HepG2 (cell line): Measurements from ENCODE around the gene SPRED2. TPM values are rescaled to one million over a fixed set of nuclear protein-coding genes. Genes with fewer than 3 reads are reported as not detected.
A peak's percentile ranks its signal among the peaks of the same experiment; 100 is the strongest.

ENCODE experiments used
- ATAC-seq: fragments of 200-7000 bp; cut with Tn5 transposase; 3 replicates; pipeline ENCODE4 v1.9.1; 2020; ENCODE audit warnings: mild to moderate bottlenecking, moderate library complexity
- BruUV-seq: library from RNA; stranded (reverse); fragments of 400-500 nt; replicated peaks from 2 replicates; lab custom pipeline; 2021; lab: Mats Ljungman, UMichigan
- CTCF ChIA-PET: fragments of 300-600 bp; formaldehyde crosslinking; extraction: SDS; loops from one replicate; lab custom pipeline; 2021; ENCODE audit warnings: low total read pairs, inconsistent platforms, low intra/inter-chr PET ratio; lab: Yijun Ruan, JAX
- POLR2A ChIA-PET: fragments of 350-600 bp; sonication (Branson Sonifier 250); formaldehyde crosslinking; loops from one replicate; lab custom pipeline; 2020; ENCODE audit warnings: antibody characterized with exemption, inconsistent platforms; lab: Yijun Ruan, JAX
- DNase-seq: peaks from one replicate; pipeline ENCODE4 v3.0.0-alpha.2; 2015; ENCODE audit warnings: low spot score
- FAIRE-seq: peaks from 3 replicates; lab custom pipeline; 2011; peaks lifted over from hg19 to GRCh38; lab: Jason Lieb, UNC
- H2AFZ ChIP-seq: one replicate; pipeline ENCODE4 v1.6.1; 2011; ENCODE audit warnings: low read length, inconsistent platforms
- H3K27ac ChIP-seq: fragments of 300-600 bp; 3 replicates; pipeline ENCODE4 v1.8.0; 2011; ENCODE audit warnings: mixed run types, mild to moderate bottlenecking, mixed read lengths, low read length, inconsistent platforms; ENCODE audit not compliant: insufficient read depth; ENCODE audit errors: extremely low read length
- H3K27me3 ChIP-seq, 2 experiments: fragments of 200-600 bp in 1 of 2; 2 replicates in 1 of 2; 3 replicates in 1 of 2; pipeline versions ENCODE4 v1.6.0 to v1.8.0; 2011; ENCODE audit warnings: low read length in 2 of 2, mild to moderate bottlenecking in 2 of 2, moderate library complexity in 2 of 2, inconsistent platforms in 1 of 2; ENCODE audit not compliant: insufficient read depth in 2 of 2, control insufficient read depth in 1 of 2
- H3K36me3 ChIP-seq, 2 experiments: fragments of 200-600 bp in 1 of 2; replicated peaks in 1 of 2; 2 replicates in 1 of 2; 3 replicates in 1 of 2; pipeline versions ENCODE4 v1.5.1 to v1.8.0; 2011; ENCODE audit warnings: low read length in 2 of 2, inconsistent platforms in 1 of 2; ENCODE audit not compliant: insufficient read depth in 2 of 2, control insufficient read depth in 1 of 2
- H3K4me1 ChIP-seq: 2 replicates; pipeline ENCODE4 v1.5.1; 2012; ENCODE audit warnings: low read length, inconsistent platforms; ENCODE audit not compliant: insufficient read depth
- H3K4me2 ChIP-seq: 2 replicates; pipeline ENCODE4 v1.6.0; 2011; ENCODE audit warnings: low read depth, low read length, inconsistent platforms
- H3K4me3 ChIP-seq, 3 experiments: fragments of 200-600 bp in 1 of 3; sonication (generic), shearing (Covaris generic) in 1 of 3; replicated peaks in 1 of 3; 2 replicates each; pipeline ENCODE4 v1.5.1; 2011 to 2016; ENCODE audit warnings: low read length in 3 of 3, inconsistent platforms in 2 of 3, low read depth in 2 of 3, mild to moderate bottlenecking in 2 of 3, control low read depth in 1 of 3, mixed read lengths in 1 of 3; ENCODE audit not compliant: insufficient read depth in 1 of 3
- H3K79me2 ChIP-seq: one replicate; pipeline ENCODE4 v1.6.1; 2011; ENCODE audit warnings: low read length, inconsistent platforms; ENCODE audit not compliant: insufficient read depth
- H3K9ac ChIP-seq: 2 replicates; pipeline ENCODE4 v1.6.0; 2011; ENCODE audit warnings: mild to moderate bottlenecking, low read depth, low read length, inconsistent platforms; ENCODE audit not compliant: insufficient read depth
- H3K9me3 ChIP-seq: 2 replicates; pipeline ENCODE4 v1.5.1; 2012; ENCODE audit warnings: mild to moderate bottlenecking, low read length
- H4K20me1 ChIP-seq: 2 replicates; pipeline ENCODE4 v1.6.0; 2011; ENCODE audit warnings: inconsistent platforms, mild to moderate bottlenecking, low read length, moderate library complexity; ENCODE audit not compliant: insufficient read depth
- CTCF ChIP-seq: sonication (generic); formaldehyde crosslinking; IDR thresholded peaks from 2 replicates; pipeline ENCODE4 v1.5.0; 2020; ENCODE audit warnings: mild to moderate bottlenecking, missing genetic modification reagents, moderate library complexity
- PPARG ChIP-seq: conservative IDR thresholded peaks from 2 replicates; pipeline ENCODE4 v1.6.1; 2016; ENCODE audit warnings: missing biosample characterization, missing genetic modification reagents
- ZNF629 ChIP-seq: sonication (generic); formaldehyde crosslinking; conservative IDR thresholded peaks from 2 replicates; pipeline ENCODE4 v1.5.0; 2020; ENCODE audit warnings: missing genetic modification reagents
- ZNF660 ChIP-seq: sonication (generic); formaldehyde crosslinking; IDR thresholded peaks from 2 replicates; pipeline ENCODE4 v1.5.1; 2020; ENCODE audit warnings: mild to moderate bottlenecking, low read depth, missing genetic modification reagents, borderline replicate concordance
- WGBS: methylation state at CpG from one replicate; pipeline ENCODE4 v1.1.6; 2017; ENCODE audit warnings: low lambda C conversion rate; 5-methylcytosine and 5-hydroxymethylcytosine counted together
- in situ Hi-C: cut with HindIII; loops from 2 replicates; pipeline ENCODE4 v1.10.0; 2017; ENCODE audit warnings: low pct_unique_long_range_greater_than_20kb; ENCODE audit not compliant: extremely low pct_ligation_motif_present
- intact Hi-C: fragments of 100-400 bp; cut with micrococcal nuclease; formaldehyde crosslinking; loops from one replicate; pipeline ENCODE4 v1.10.0; 2022; ENCODE audit not compliant: unreplicated experiment
- polyA plus RNA-seq, 8 experiments: library from polyadenylated mRNA; depleted of rRNA in 3 of 8; stranded (reverse) in 7 of 8; unstranded in 1 of 8; fragments of >200 nt; fragmentation: Illumina TruSeq in 4 of 8; extraction: Trizol in 4 of 8; gene quantifications; 2 replicates each; pipeline versions ENCODE4 v1.2.1 to v1.2.3, GENCODE V29; 2011 to 2016; ENCODE audit warnings: low read depth in 4 of 8, missing spikeins in 1 of 8, mixed read lengths in 1 of 8; ENCODE audit not compliant: insufficient read depth in 1 of 8
- total RNA-seq, 5 experiments: library from RNA; depleted of rRNA; stranded (reverse); fragments of >200 nt; fragmentation: Illumina TruSeq; extraction: Trizol; gene quantifications; 2 replicates each; pipeline ENCODE4 v1.2.3, GENCODE V29; 2016; ENCODE audit warnings: low read depth in 1 of 5

The SPRED2 gene
- total and polyA plus RNA-seq, 2 of the 13 experiments (the other 11 are each of a cell fraction or from before 2014, with no cell fraction given): 13.0 to 37.0 TPM

GRCh38 chr2:65287364-65287763 is 145.0 kb downstream of the SPRED2 start:
- Histone ChIP-seq H3K27ac (no peak overlapping the region), H3K79me2 (no peaks in the 10 kb centered on the region)
- CTCF ChIA-PET: no interaction called here
- no TSS peak for BruUV-seq
- 83% methylated on average over 4 of the region's 4 CpGs for WGBS
- POLR2A ChIA-PET: interaction anchor here (1.4 kb wide), 1 partner anchor 151 kb away, joined by 4 read pairs; no protein-coding TSS in a partner anchor
- in situ Hi-C loops: no loop called here
- FAIRE-seq: no peak
- TF ChIP-seq PPARG (CRISPR knock-in tag) (no peak), ZNF629 (peak; percentile 56)
- TF ChIP-seq, all 625 proteins: peak for 1
- Histone ChIP-seq H3K9ac (no peak overlapping the region), H3K36me3 (no peaks in the 10 kb centered on the region), H3K9me3 (no peaks in the 10 kb centered on the region), H4K20me1 (no peaks in the 10 kb centered on the region), H3K4me3 (no peak overlapping the region), H3K4me1 (peaks cover 26% of the 10 kb centered on the region), H3K4me2 (no peak overlapping the region), H3K27me3 (no peaks in the 10 kb centered on the region; a peak in 1 of 5 replicates), H2AFZ (no peak overlapping the region)
- intact Hi-C loops: no loop called here
- no peak for DNase-seq
- no peak for ATAC-seq

- no peak overlapping the region for H2AFZ ChIP-seq
- 6% methylated on average over 3 of the region's 3 CpGs for WGBS
- no peaks in the 10 kb centered on the region for H4K20me1 ChIP-seq
- ChIA-PET POLR2A (no interaction called here), CTCF (no interaction called here)
- in situ Hi-C loops (no loop called here), intact Hi-C loops (loop anchor here (5.0 kb wide), 1 partner anchor 270 kb away; no protein-coding TSS in a partner anchor)
- no peaks in the 10 kb centered on the region; a peak in 1 of 5 replicates for H3K27me3 ChIP-seq
- H3K9me3 ChIP-seq: no peaks in the 10 kb centered on the region
- H3K79me2 ChIP-seq: no peaks in the 10 kb centered on the region
- H3K4me3 ChIP-seq: no peak overlapping the region
- H3K4me1 ChIP-seq: peaks cover 30% of the 10 kb centered on the region
- TF ChIP-seq CTCF (CRISPR knock-in tag) (peak; percentile 28; the same call in 1 of the 2 replicates), ZNF660 (CRISPR knock-in tag) (no peak)
- FAIRE-seq (no peak), DNase-seq (no peak), ATAC-seq (peak; percentile 62)
- H3K27ac ChIP-seq: no peak overlapping the region
- no peak overlapping the region for H3K9ac ChIP-seq
- H3K36me3 ChIP-seq: no peaks in the 10 kb centered on the region
- no TSS peak for BruUV-seq
- H3K4me2 ChIP-seq: peak overlapping the region; percentile 51; the same call in 1 of the 2 replicates
Measured at GRCh38 chr2:65282477-65283053, 149.8 kb downstream of the SPRED2 start.
